DND-41 (cell line): Measurements from ENCODE around the gene GPC1.

Experiments used
- EZH2 ChIP-seq: IDR thresholded peaks from 3 replicates; pipeline ENCODE4 v1.6.1; 2012; ENCODE audit warnings: borderline replicate concordance, low read depth, mild to moderate bottlenecking, moderate library complexity, low read length, inconsistent platforms; ENCODE audit not compliant: severe bottlenecking
- TF ChIP-seq, protein P1 (sequence below): IDR thresholded peaks from 2 replicates; pipeline ENCODE4 v1.5.1; 2012; ENCODE audit warnings: borderline replicate concordance, low read length, moderate library complexity, mild to moderate bottlenecking; ENCODE audit not compliant: poor library complexity, severe bottlenecking; ENCODE audit errors: extremely low read depth

DNA sequence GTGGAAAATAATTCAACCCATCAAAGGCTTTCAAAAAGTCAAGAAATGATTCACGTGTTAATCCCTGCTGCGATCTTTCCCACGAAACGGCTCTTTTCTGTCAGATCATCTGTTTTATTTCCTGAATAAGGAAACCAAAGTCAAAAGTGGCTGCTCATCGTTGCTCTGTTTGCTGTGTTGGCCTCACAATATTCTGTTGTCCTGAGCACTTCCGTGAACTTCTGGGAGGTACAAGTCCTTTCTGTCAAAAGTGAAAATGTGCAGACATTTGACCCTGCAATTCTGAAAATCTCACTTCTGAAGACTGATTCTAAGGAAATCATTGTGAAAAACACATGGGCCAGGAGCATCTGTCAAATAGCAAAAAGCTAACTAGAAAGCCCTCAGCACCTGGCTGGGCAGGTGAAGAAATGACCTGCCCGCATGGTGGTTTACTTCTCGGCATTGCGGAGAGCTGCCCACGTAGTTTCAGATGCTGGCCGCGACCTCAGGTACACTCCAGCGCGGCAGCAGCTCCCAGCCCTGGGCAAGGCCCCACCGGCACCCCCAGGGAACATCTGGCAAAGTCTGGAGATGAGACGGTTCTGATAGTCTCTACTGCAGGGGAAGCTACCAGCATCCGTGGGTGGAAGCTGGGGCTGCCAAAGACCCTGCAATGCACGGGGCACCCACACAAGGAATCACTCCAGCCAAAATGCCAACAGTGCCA is 31.9 kb upstream of the GPC1 start:
- TF ChIP-seq, protein P1, sequence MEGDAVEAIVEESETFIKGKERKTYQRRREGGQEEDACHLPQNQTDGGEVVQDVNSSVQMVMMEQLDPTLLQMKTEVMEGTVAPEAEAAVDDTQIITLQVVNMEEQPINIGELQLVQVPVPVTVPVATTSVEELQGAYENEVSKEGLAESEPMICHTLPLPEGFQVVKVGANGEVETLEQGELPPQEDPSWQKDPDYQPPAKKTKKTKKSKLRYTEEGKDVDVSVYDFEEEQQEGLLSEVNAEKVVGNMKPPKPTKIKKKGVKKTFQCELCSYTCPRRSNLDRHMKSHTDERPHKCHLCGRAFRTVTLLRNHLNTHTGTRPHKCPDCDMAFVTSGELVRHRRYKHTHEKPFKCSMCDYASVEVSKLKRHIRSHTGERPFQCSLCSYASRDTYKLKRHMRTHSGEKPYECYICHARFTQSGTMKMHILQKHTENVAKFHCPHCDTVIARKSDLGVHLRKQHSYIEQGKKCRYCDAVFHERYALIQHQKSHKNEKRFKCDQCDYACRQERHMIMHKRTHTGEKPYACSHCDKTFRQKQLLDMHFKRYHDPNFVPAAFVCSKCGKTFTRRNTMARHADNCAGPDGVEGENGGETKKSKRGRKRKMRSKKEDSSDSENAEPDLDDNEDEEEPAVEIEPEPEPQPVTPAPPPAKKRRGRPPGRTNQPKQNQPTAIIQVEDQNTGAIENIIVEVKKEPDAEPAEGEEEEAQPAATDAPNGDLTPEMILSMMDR = no peak
- TF ChIP-seq EZH2 = no peak
